GM18909 (cell line): Measurements from ENCODE around the gene SART3.
"Not testable (repeated sequence)": the region's sequence is repeated elsewhere in the genome, so short reads cannot be mapped to it uniquely, and the experiment has no call there.

Source experiments
- ATAC-seq: cut with Tn5 transposase; IDR thresholded peaks from one replicate; pipeline ENCODE4 v1.9.1; 2021; ENCODE audit warnings: mild to moderate bottlenecking; ENCODE audit not compliant: unreplicated experiment, poor library complexity

SART3 gene

GRCh38 chr12:108598553-108599250 lies 37.7 kb upstream of the SART3 start:
- ATAC-seq: no peak

- no peak for ATAC-seq
These were observed 36.8 kb upstream of the SART3 start, which contains the start of gene TMEM119 for GRCh38 chr12:108597559-108598471. Gene TMEM119 (minus strand): TSS chr12:108598084. CDS start chr12:108592383, 5,701 bp downstream.

GRCh38 chr12:108596854-108597558 lies 36.0 kb upstream of the SART3 start:
- ATAC-seq: no peak

- ATAC-seq: no peak
These were observed 35.0 kb upstream of the SART3 start for GRCh38 chr12:108595711-108596647.

- no peak for ATAC-seq
These were observed 34.2 kb upstream of the SART3 start for GRCh38 chr12:108594960-108595710.

DNA sequence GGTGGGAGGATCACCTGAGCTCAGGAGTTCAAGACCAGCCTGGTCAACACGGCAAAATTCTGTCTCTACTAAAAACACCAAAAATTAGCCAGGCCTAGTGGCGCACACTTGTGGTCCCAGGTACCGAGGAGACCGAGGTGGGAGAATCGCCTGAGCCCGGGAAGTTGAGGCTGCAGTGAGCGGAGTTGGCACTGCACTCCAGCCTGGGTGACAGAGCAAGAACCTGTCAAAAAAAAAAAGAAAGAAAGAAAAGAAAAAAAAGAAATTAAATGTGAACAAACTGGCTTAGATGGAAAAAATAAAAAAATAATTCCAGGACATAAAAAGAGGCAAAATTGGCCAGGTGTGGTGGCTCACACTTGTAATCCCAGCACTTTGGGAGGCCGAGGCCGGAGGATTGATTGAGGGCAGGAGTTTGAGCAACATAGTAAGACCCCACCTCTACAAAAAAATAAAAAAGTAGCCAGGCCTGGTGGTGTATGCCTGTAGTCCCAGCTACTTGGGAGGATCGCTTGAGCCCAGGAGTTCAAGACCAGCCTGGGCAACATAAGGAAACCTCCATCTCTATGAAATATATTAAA lies 33.4 kb upstream of the SART3 start:
- ATAC-seq: no peak

DNA sequence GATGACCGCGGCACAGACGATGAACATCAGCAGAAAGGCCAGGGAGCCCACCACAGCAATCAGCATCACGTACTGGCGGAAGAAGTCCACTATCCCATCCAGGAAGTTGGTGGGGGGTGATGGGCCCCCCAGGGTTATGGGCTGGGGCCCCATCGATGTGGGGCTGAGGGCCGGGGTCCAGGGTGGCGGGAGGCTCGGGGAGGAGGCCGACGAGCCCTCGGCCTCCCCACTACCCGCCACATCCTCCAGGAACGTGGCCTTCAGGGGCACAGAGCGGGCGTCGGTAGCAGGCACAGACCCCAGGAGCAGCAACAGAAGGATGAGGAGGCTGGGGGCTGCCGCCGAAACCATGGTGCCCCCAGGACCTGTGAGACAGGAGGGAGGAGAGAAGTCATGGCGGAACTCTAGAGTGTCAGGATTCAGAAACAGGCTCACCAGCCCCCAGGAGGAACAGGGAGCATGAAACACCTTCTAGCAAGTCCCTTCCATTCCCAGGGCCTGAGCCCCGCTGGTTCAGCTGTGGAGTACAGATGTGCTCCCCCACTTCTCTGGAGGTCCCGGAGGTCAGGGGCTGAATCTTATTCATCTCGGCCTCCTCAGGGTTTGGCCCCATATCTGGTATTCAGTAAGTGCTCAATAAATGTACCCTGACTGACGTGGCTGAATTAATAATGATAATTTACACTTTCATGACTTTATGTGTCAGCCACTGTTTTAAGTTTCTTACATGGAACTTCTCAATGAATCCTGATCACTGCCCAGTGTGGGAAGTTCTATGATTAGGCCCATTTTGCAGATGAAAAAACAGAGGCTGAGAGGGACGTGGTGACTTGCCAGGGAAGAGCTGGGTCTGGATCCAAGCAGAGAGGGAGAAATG lies 31.3 kb upstream of the SART3 start:
- no peak for ATAC-seq

GRCh38 chr12:108591267-108591980 lies 30.5 kb upstream of the SART3 start:
- ATAC-seq: no peak

DNA sequence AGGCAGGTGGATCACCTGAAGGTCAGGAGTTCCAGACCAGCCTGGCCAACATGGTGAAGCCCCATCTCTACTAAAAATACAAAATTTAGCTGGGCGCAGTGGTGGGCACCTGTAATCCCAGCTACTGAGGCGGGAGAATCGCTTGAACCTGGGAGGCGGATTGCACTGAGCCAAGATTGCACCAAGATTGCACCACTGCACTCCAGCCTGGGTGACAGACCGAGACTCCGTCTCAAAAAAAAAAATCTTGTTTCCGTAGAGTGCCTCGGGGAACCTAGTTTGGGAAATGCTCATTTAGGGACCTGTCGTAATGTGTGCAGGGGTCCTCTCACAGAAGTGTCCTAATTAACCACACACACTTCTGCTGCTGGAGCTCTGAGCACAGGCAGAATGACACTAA lies 29.5 kb upstream of the SART3 start:
- ATAC-seq: not testable (repeated sequence)

GRCh38 chr12:108589840-108590229 lies 28.9 kb upstream of the SART3 start:
- ATAC-seq: no peak

DNA sequence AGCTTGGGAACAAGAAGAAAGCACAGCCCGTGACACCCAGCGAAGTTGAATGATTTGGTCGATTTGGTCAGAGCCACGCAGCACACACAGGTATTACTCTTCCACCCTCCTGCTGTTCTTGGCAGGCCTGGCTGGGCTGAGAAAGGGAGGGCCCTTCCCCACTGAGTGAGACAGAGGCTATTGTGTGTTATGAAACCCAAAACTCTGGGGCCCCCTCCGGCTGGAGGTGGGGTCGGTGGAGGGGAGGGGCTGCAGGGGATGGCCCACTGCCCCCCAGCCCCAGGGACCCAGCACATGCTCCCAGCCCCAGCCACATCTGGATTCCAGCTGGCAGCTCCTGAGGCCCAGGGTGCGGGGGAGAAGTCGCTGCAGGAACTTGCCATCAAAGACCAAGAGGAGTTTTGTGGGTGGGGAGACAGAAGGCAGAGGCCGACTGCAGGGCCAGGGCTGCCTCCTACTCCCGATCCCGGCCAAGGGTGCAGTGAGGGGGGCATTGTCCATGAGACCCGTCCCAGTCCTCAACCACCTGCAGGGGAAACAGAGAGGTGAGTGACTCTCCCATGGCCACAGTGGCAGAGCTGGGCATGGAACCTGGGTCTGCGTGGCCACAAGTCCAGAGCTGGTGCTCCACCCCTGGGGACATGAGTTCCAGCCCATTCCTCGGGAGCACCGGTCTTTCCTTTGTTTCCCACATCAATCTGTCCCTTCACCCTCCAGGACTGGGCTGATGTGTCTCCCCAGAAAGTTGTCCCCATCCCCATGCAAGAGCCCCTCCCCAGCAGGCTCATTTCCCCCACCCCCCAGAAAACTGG lies 28.3 kb upstream of the SART3 start:
- no peak for ATAC-seq

- ATAC-seq: no peak
These were observed 26.9 kb upstream of the SART3 start for GRCh38 chr12:108587826-108588225.

DNA sequence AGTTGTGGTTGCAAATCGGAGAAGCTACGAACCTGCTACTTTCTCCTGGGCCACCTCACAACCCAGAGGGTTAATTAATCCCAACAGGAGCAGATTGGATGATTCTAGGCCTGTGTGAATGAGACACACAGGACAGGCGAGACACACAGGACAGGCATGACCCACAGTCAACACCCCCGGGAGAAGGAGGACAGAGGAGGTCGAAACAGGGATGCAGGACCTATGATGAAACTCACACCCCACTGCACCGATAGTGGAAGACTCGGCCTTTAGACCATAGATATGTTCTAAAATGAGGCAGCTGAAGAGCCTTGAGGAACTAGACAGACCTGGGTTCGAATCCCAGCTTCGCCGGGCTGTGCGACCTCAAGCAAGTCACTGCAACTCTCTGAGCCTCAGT lies 25.3 kb upstream of the SART3 start:
- ATAC-seq: no peak

DNA sequence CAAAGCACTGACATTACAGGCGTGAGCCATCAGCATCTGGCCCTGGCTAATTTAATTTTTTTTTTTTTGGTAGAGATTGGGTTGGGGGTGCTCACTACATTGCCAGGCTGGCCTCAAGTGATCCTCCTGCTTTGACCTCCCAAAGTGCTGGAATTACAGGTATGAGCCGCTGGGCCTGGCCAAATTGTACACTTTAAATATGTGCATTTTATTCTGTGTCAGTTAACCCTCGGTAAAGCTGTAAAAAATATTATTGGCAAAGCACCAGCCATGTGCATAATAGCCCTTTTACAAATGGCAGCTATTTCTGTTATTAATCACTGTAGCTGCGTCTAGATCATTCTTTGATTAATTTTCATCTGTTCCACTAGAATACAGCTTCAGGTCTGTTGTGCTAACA lies 24.9 kb upstream of the SART3 start:
- ATAC-seq: no peak

- ATAC-seq: no peak
These were observed 23.6 kb upstream of the SART3 start for GRCh38 chr12:108584456-108585065.

- ATAC-seq: no peak
These were observed 23.0 kb upstream of the SART3 start for GRCh38 chr12:108583991-108584390.
